Hepatic stellate cell (primary cell): ENCODE measurements around the gene ULK3.

Source experiments
- DNase-seq: peaks from one replicate; pipeline ENCODE4 v3.0.0; 2011; ENCODE audit warnings: low spot score

ULK3 gene

DNA sequence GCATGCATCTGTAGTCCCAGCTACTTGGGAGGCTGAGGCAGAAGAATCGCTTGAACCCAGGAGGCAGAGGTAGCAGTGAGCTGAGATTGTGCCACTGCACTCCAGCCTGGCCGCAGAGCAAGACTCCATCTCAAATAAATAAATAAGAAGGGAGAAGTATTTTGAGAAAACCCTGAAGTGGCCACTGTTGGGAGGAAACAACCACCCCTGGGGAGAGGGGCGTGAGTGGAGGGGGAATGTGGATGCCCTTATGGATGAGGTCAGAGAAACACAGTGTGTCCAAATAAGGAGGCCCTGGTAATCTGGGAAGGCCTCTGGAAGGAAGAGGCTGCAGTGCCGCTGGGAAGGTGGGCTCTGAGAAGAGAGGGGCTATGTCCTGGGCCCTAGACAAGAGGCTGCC is 20.7 kb downstream of the ULK3 start:
- DNase-seq, result no peak

DNA sequence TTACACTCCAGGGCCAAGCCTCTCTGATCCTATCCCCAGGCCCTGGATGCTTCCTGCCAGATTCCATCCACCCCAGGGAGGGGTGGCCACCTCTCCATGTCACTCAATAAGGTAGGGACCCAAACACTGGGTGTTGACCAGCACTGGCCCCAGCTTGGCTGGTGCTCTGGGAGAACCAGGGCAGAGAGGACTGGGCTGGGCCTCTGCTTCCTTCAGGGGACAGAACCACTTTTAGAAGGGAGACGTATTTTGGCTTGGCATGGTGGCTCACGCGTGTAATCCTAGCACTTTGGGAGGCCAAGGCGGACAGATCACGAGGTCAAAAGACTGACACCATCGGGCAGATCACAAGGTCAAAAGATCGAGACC is 21.2 kb downstream of the ULK3 start:
- no peak for DNase-seq

DNA sequence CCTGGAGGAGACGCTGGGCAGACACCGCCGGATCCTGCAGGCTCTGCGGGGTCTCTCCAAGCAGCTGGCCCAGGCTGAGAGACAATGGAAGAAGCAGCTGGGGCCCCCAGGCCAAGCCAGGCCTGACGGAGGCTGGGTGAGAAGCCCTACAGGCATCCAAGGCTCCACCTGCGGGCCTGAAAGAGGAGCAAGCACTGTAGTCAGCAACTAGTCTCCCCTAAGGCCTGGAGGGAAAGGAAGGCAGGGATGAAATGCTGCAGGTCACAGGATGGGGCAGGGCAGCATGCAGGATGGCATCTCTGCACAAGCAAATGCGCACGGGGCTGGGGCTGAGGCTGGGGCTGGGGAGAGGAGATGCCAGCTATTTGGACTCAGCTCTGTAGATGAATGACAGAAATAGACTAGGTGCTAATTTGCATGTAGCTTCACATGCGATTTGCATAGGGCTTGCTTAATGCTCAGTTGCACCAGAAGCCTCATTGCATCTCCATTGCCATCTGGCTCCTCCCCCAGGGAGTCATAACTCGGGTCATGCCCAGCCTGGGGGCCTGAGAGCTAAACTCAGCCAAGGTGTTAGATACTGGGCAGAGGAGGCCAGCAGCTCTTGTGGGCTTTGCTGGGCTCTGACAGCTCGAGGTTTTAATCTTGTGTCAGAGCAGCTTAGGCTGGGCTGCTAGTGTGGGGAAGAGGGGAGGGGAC is 21.7 kb downstream of the ULK3 start:
- DNase-seq, result no peak

DNA sequence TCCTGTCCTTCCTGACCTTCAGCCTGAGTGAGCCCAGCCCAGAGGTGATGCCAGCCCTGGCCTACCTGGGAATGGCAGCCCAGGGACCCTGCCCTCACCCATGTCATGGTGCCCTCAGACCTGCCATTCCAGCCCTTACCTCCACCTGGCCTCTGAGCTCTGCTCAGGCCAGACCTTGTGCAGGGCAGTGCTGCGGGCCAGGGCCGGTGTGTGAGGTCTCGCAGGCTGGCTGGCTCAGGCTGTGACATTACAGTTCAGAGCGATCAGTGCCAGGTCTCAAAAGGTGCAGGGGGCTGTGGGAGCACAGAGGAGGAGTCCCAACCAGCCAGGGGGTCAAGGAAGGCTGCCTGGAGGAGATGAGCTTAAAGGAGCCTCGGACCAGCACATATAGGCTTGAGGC is 22.9 kb downstream of the ULK3 start:
- DNase-seq, result no peak

DNA sequence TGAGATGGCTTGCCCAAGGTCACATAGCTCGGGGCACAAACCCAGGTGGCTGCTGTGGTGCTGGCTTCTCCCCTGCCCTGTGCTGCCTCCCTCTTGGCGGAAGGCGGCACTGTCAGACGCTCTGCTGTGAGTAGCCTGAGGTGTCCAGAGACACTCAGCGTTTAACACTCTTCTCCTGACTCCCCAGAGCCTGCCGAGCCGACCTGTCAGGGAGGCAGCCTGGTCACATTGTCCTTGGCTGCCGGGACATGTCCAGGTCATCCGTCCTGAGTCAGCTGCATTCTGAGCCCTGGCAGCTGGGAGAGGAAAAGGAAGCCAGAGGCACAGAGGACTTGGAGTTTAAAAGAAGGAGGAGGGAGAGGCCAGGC is 25.6 kb downstream of the ULK3 start:
- peak; percentile 57 for DNase-seq

DNA sequence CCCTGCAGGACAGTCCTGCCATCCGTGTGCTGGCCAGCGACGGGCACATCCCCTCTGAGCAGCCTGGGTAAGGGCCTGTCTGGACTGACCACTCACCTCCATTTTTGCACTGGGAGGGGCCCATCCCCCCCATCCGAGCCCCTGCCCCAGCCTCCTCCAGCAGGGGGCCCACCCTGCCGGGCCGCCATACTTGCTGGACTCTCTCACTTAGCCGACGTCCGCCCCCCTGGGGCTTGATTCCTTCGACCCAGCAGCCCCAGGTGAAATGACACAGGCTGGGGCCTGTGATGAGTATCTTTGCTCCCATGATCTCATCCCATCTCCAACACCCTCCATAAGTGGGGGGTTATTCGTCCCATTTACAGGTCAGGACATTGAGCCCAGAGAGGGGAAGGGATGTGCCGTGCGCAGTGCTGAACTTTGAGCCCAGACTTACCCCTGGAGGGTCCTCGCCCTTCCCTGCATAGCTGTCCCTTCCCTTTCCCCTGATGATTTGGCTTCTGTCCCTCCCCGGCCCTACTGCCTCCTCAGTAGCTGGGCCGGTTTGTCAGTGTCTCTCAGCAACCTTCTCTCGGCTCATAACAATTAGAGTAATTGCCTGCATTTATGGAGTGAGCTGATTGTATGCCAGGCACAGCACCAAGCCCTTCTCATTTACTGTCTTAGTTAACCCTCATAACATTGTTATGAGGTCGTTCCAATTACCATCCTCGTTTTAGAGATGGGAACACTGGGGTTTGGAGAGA is 26.2 kb downstream of the ULK3 start:
- DNase-seq, result no peak

DNA sequence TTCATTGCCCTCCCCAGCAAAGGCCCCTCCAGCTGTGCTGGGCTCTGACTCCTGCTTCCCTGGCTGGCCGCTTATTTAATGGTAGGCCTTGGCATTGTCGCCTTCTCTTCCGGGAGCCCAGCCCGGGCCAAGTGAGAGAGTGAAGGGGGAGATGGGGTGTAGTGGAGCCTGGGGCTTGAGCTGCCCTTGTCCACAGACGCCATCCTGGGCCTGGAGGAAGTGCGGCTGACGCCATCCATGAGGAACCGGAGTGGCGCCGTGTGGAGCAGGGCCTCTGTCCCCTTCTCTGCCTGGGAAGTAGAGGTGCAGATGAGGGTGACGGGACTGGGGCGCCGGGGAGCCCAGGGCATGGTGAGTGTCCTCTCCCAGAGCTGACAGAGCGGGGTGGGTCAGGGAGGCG is 27.0 kb downstream of the ULK3 start:
- DNase-seq, result no peak

DNA sequence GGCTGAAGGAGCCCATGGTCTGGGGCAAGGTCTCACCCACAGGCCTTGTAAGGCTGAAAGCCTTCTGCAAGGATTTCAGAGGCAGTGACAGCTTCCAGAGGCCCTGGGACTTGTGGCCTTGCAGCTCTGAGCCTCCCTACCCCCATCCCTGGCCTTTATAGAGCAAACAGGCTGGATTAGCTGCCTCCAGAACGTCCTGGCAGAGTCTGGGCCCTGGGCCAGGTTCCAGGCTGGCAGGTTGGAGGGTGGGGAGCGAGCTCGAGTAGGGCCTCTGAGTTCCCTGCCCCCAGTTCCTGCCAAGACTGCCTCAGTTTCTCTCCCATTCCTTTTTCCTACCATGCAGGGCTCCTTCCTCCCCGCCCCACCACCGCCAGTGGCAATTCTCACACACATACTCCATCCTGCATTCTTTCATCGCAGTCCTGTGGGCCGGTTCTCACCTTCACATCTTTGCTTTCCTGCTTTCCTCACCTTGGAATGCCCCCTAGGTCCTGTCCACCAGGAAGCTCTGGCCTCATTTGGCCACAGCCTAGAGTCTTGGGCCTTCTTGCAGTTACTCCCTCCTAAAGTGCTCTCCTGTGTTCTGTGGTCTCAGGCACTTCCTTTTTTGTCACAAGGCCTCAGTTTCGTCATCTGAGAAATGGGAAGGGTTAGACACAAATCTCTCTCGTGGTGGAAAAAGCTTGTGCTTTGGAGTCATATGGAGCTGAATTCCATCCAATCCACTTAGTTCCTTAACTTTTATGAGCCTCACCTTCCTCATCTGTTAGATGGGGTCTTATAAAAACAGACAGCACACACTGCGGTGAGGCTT is 27.6 kb downstream of the ULK3 start:
- no peak for DNase-seq

DNA sequence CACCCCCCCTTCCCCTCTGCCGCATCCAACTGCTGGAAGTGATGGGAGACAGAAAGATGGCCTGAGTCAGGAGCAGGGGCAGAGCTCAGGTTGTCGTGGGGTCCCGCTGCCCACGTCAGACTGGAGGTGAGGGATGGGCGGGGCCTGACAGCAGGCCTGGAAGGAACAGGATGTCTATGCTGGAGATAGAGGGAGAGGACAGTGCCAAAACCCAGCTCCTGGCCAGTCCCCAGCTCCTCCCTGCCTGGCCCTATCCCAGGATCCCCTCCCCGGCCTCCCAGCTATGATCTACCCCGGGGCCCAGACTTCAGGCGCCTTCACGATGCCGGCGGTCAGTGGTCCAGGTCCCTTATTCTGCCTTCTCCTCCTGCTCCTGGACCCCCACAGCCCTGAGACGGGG is 30.4 kb downstream of the ULK3 start, which contains the start of gene LMAN1L:
LMAN1L (plus strand) TSS at position 303 of the 400 bp plus-strand sequence; CDS start at position 323, 20 bp downstream.
- no peak for DNase-seq

DNA sequence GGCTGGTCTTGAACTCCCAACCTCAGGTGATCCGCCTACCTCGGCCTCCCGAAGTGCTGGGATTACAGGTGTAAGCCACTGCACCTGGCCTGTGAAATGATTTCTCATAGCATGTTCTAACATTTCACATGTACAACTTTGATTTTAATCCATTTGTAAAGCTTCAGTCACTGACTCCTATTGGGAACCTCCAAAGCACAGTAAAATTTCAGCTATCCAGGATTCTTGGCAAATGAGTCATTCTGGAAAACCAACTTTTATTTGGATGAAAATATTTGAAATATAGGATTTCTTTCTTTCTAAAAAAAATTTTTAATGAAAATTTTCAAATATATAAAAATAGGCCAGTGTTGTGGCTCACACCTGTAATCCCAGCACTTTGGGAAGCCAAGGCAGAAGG is 33.0 kb downstream of the ULK3 start:
- peak; percentile 60 for DNase-seq

DNA sequence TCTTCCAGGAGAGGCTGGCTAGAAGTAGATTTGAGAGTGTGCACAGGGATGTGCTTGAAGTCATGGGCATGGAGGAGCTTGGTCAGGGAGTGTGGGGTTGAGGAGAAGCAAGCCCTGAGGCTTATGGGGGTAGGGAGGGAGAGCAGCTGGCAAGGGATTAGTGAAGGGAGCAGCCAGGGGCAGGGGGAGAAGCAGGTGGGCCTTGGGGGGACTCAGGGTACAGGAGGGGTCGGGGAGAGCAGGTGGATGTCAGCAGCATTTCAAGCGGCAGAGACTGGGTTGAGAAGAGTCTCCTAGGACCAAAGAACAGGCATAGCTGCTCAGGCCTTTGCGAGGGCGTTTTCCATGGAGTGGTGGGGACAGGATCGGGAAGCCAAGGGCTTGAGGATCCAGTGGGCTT is 33.7 kb downstream of the ULK3 start:
- no peak for DNase-seq

DNA sequence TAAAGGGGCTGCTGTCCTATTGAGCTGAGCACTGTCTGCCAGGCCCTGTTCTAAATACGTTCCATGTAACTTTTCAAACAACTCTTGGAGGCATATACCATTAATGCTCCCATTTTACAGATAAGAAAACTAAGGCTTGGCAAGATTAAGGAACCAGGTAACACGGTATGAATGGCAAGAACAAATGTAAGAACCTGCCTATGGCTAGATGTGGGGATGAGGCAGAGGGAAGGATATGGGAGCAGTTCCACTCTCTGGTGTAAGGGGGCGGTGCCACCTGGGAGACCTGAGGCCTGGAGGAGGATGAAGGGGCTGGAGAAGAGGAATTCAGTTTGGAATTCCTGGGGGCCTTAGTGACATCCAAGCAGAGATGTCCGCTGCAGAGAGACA is 34.1 kb downstream of the ULK3 start:
- DNase-seq, result no peak

DNA sequence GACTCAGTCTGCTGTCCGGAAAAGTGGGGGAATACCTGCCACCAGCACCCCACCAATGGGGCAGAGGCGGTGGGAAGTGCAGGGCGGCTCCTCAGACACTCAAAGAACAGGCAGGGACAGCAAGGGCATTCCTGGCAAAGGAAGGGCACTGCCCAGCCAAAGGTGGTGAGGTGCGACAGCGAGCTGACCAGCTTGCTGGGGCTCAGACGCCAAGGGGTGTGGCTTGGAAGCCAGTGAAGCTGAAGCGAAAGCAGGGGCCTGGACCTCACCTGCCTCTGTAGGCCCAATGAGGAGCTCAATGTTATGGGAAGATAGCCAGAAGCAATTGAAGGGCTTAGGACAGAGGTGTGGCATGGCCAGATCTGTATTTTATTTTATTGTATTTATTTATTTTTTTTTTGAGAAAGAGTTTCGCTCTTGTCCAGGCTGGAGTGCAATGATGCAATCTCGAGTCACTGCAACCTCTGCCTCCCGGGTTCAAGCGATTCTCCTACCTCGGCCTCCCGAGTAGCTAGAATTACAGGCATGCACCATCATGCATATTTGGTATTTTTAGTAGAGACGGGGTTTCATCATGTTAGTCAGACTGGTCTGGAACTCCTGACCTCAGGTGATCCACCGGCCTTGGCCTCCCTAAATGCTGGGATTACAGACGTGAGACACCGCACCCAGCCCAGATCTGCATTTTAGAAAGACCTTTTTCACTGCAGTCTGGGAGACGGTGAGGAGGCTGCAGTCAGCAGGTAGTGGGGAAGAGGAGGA is 34.7 kb downstream of the ULK3 start:
- no peak for DNase-seq

DNA sequence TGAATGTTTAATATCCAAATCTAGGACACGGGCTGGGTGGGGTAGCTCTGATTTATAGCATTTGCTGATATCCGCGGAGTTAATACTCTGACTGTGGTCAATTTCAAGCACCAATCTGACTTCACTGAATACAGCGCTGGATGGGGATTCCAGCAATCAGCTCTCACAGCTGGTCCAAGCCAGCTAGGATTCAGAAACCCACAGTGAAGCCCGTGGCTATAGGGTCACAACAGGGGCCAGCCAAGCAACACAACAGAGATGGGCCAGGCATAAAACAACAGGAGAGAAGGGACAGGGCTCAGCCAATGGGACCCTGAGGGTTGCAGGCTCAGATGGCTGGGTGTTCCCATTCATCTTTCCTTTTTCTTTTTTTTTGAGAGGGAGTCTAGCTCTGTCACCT is 35.7 kb downstream of the ULK3 start:
- no peak for DNase-seq

DNA sequence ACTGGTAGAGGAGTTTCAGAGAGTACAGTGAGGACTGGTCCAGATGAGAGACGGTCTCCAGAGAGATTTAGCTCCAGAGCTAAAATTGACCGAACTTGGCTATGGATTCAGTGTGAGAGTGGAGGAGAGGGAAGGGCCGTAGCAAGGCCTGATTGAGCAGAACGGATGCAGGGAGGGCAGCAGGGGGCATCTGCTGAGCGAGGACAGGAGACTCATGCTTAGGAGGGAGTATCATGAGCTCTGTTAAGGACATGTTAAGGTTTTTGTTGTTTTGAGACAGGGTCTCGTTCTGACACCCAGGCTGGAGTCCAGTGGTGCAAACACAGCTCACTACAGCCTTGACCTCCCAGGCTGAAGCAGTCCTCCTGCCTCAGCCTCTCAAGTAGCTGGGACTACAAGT is 38.0 kb downstream of the ULK3 start:
- no peak for DNase-seq

DNA sequence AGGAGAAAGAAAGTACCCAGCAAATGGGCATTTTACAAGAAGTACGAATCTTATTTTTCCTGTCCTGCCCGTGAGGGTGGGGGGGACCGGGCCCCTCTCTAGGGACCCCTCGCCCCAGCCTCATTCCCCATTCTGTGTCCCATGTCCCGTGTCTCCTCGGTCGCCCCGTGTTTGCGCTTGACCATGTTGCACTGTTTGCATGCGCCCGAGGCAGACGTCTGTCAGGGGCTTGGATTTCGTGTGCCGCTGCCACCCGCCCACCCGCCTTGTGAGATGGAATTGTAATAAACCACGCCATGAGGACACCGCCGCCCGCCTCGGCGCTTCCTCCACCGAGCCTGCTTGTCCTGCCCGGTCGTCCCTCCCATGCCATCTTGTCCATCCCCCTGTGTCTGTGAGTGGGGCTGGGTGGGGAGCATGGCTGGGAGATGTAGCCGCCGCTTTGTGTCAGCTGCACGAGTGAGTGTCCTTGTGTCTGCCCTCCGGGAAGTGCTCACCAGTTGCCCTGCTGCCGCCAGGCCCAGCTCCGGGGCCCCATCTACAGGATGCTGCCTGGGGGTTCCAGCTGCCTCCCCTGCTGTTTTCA is 40.0 kb downstream of the ULK3 start:
- DNase-seq, result no peak

DNA sequence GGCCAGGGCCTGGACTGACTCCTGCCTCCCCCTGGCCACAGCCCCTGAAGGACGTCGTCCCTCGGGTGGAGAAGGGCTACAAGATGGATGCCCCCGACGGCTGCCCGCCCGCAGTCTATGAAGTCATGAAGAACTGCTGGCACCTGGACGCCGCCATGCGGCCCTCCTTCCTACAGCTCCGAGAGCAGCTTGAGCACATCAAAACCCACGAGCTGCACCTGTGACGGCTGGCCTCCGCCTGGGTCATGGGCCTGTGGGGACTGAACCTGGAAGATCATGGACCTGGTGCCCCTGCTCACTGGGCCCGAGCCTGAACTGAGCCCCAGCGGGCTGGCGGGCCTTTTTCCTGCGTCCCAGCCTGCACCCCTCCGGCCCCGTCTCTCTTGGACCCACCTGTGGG is 40.7 kb downstream of the ULK3 start:
- no peak for DNase-seq

DNA sequence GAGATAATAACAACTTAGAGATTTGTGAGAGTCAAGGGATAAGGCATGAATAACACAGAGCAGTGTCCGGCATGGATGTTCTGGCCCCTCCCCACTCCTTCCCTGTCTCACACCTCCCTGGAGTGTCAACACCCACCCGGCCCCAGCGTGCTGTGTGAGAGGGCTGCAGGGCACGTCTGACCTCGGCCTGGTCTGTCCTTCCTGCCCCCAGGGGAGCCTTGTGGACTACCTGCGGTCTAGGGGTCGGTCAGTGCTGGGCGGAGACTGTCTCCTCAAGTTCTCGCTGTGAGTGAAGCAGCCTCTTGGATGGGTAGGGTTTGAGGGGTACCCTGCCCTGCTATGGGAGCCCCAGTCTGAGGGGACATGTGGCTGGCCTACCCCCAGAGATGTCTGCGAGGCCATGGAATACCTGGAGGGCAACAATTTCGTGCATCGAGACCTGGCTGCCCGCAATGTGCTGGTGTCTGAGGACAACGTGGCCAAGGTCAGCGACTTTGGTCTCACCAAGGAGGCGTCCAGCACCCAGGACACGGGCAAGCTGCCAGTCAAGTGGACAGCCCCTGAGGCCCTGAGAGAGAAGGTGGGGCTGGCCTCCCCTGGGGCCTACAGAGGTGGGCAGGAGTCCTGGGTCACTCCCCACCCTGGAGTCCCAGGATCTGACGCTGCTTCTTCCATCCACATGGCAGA is 41.5 kb downstream of the ULK3 start:
- no peak for DNase-seq

DNA sequence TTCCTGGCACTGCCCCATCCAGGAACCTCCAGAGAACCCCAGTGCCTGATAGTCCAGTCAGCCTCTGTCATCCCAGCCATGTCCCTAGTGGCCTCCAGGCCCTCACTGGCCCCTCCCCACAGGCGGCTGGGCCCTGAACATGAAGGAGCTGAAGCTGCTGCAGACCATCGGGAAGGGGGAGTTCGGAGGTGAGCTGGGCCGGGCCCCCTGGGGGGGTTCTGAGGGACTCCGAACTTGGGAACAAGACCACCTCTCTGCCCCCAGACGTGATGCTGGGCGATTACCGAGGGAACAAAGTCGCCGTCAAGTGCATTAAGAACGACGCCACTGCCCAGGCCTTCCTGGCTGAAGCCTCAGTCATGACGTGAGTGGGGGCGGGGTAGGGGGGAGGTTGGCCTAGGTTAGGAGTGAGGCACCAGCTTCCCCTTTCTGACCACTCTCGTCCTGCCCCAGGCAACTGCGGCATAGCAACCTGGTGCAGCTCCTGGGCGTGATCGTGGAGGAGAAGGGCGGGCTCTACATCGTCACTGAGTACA is 42.3 kb downstream of the ULK3 start:
- DNase-seq, result no peak

DNA sequence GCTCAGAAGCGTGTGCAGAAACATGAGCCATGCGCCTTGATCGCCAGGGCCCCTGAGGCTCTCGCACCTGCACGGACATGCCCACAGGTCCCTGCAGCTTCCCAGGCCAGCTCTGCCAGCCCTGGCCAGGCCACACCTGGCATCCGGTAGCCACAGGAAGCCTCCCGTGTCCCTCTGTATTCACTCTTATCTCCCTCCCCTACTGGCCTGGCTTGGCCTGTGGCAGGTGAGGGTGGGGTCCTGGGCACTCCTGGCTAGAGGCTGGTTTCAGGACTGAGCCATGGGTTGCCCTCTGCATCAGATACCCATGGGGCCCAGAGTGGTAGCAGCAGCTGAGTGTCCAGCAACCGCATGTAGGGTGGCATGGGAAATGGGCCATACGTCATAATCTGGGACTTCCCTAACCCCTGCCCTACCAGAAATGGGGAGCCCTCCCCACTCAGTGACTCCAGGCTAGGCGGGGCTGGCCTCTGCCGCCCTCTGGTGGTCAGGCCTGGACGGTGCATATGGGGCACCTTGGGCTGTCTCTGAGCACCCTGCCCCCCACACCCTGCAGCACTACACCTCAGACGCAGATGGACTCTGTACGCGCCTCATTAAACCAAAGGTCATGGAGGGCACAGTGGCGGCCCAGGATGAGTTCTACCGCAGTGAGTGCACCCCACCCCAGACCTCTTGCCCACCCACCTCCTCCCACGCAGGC is 42.9 kb downstream of the ULK3 start:
- DNase-seq, result peak; percentile 92
